ENCODE results near the gene NDUFAF8. TPM values are rescaled to one million over a fixed set of nuclear protein-coding genes. Genes with fewer than 3 reads are reported as not detected.

The NDUFAF8 gene
- total RNA-seq, 1 donor from 2014 or later, result 15.7 TPM

DNA sequence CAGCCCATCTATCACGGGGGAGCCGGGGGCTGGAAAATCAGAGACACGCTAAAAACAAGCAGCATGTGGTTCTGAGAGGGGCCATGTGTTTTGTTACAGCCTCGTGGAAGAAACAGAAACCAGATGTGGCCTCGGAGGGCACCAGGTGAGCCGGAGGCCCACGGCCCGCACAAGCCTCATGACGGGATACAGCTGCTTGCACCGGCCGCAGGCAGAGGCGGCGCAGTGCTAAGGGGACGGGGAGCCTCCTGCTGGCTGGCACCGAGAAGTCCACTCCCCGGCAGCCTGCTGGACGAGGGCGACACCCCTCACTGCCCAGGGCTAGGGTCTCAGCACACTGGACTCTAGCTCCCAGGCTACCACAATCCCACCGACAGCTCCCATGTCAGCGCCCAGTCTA lies 19.2 kb downstream of the NDUFAF8 start:
- Histone ChIP-seq H3K4me1 (ENCODE audit: control insufficient read depth in 3 of 3, insufficient read depth in 3 of 3, low read length in 3 of 3) (peaks cover 11 to 28% (median 15%) of the 10 kb centered on the region in 3 donors), H3K4me3 (ENCODE audit: low read length in 3 of 3) (no peak overlapping the region), H3K27ac (ENCODE audit: low read depth, low read length) (no peak overlapping the region), H3K27me3 (ENCODE audit: control insufficient read depth in 3 of 3, insufficient read depth in 3 of 3, low read length in 3 of 3) (no peaks in the 10 kb centered on the region), H3K36me3 (ENCODE audit: control insufficient read depth in 3 of 3, insufficient read depth in 3 of 3, low read length in 3 of 3) (peaks cover 28 to 35% (median 35%) of the 10 kb centered on the region in 3 donors), H3K9me3 (ENCODE audit: control insufficient read depth in 3 of 3, low read length in 3 of 3) (no peaks in the 10 kb centered on the region), H3K9ac (ENCODE audit: low read depth in 1 of 3, low read length in 3 of 3) (no peak overlapping the region)

- H3K27ac ChIP-seq (ENCODE audit: low read depth, low read length), result no peak overlapping the region
- H3K4me3 ChIP-seq (ENCODE audit: low read length in 3 of 3), result no peak overlapping the region
- no peaks in the 10 kb centered on the region for H3K9me3 ChIP-seq (ENCODE audit: control insufficient read depth in 3 of 3, low read length in 3 of 3)
- H3K9ac ChIP-seq (ENCODE audit: low read depth in 1 of 3, low read length in 3 of 3), result no peak overlapping the region
- H3K4me1 ChIP-seq (ENCODE audit: control insufficient read depth in 3 of 3, insufficient read depth in 3 of 3, low read length in 3 of 3), result peaks cover 11 to 23% (median 15%) of the 10 kb centered on the region in 3 donors
- no peaks in the 10 kb centered on the region for H3K27me3 ChIP-seq (ENCODE audit: control insufficient read depth in 3 of 3, insufficient read depth in 3 of 3, low read length in 3 of 3)
- H3K36me3 ChIP-seq (ENCODE audit: control insufficient read depth in 3 of 3, insufficient read depth in 3 of 3, low read length in 3 of 3), result peaks cover 34 to 41% (median 40%) of the 10 kb centered on the region in 3 donors
Observed at GRCh38 chr17:81259058-81259605, 20.0 kb downstream of the NDUFAF8 start.

DNA sequence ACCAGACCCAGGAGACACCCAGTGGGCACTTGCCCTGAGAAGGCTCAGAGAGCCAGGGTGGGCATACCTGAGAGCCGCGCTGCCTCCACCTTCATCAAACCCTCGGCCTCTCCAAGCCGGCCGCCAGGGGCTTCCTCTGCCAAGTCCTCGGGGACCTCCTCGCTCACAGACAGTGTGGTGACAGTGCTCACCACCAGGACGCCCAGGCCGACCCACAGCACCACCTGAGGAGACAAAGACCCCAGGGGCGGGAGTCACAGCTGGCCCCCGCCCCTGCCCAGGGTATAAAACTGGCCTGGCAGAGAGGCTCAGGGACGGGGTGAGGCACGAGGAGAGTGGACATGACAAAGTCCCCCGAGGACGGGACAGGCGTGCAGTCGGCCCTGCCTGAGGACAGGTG lies 21.1 kb downstream of the NDUFAF8 start:
- peaks cover 38 to 46% (median 46%) of the 10 kb centered on the region in 3 donors for H3K36me3 ChIP-seq (ENCODE audit: control insufficient read depth in 3 of 3, insufficient read depth in 3 of 3, low read length in 3 of 3)
- H3K9me3 ChIP-seq (ENCODE audit: control insufficient read depth in 3 of 3, low read length in 3 of 3), result no peaks in the 10 kb centered on the region
- peaks cover 5 to 13% (median 9%) of the 10 kb centered on the region in 3 donors for H3K4me1 ChIP-seq (ENCODE audit: control insufficient read depth in 3 of 3, insufficient read depth in 3 of 3, low read length in 3 of 3)
- H3K4me3 ChIP-seq (ENCODE audit: low read length in 3 of 3), result no peak overlapping the region
- no peak overlapping the region for H3K27ac ChIP-seq (ENCODE audit: low read depth, low read length)
- H3K9ac ChIP-seq (ENCODE audit: low read depth in 1 of 3, low read length in 3 of 3), result no peak overlapping the region
- no peaks in the 10 kb centered on the region for H3K27me3 ChIP-seq (ENCODE audit: control insufficient read depth in 3 of 3, insufficient read depth in 3 of 3, low read length in 3 of 3)

DNA sequence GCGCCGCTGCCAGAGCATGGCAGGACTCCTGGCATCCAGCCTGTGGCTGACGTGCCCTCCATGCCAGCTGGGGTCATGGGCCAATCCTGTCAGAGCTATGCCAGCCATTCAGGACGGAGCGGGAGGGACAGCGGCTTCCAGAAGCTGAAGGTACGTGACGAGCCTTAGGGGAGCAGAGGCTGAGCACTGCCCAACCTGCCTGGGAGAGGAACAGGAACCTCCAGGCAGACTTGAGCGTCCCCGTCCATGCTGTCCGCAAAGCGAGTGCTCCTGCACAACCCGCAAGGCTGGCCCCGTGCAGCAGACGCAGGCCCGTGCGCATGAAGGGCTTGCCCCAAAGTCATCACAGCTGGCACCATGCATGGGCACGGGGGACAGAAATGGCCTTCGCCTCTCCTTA lies 21.5 kb downstream of the NDUFAF8 start:
- no peak overlapping the region for H3K9ac ChIP-seq (ENCODE audit: low read depth in 1 of 3, low read length in 3 of 3)
- H3K9me3 ChIP-seq (ENCODE audit: control insufficient read depth in 3 of 3, low read length in 3 of 3), result no peaks in the 10 kb centered on the region
- no peak overlapping the region for H3K27ac ChIP-seq (ENCODE audit: low read depth, low read length)
- H3K27me3 ChIP-seq (ENCODE audit: control insufficient read depth in 3 of 3, insufficient read depth in 3 of 3, low read length in 3 of 3), result no peaks in the 10 kb centered on the region
- H3K36me3 ChIP-seq (ENCODE audit: control insufficient read depth in 3 of 3, insufficient read depth in 3 of 3, low read length in 3 of 3), result peaks cover 42 to 47% (median 46%) of the 10 kb centered on the region in 3 donors
- peaks cover under 1 to 8% (median 4%) of the 10 kb centered on the region in 3 donors for H3K4me1 ChIP-seq (ENCODE audit: control insufficient read depth in 3 of 3, insufficient read depth in 3 of 3, low read length in 3 of 3)
- H3K4me3 ChIP-seq (ENCODE audit: low read length in 3 of 3), result no peak overlapping the region

DNA sequence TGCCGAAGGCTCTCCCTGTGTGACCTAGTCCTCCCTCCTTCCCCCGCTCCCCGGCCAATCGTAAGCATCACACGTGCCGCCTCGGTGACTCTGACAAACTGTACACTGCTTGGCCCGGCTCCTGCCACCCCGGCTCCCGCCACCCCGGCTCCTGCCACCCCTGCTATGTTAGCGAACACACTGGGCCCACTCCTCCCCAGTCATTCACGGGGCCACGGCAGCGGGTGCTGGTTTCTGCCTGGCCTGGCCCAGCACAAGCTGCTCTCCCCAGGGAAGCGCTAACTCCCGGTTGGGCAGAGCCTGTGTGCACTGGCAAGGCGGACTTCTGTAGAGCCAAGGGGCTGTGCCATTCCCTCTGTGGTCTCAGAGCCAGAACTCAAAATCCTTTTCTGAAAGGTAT lies 22.0 kb downstream of the NDUFAF8 start:
- no peak overlapping the region for H3K4me3 ChIP-seq (ENCODE audit: low read length in 3 of 3)
- no peaks in the 10 kb centered on the region for H3K27me3 ChIP-seq (ENCODE audit: control insufficient read depth in 3 of 3, insufficient read depth in 3 of 3, low read length in 3 of 3)
- peaks cover 0 to 4% (median 0%) of the 10 kb centered on the region in 3 donors for H3K4me1 ChIP-seq (ENCODE audit: control insufficient read depth in 3 of 3, insufficient read depth in 3 of 3, low read length in 3 of 3)
- no peak overlapping the region for H3K9ac ChIP-seq (ENCODE audit: low read depth in 1 of 3, low read length in 3 of 3)
- H3K27ac ChIP-seq (ENCODE audit: low read depth, low read length), result no peak overlapping the region
- H3K9me3 ChIP-seq (ENCODE audit: control insufficient read depth in 3 of 3, low read length in 3 of 3), result no peaks in the 10 kb centered on the region
- H3K36me3 ChIP-seq (ENCODE audit: control insufficient read depth in 3 of 3, insufficient read depth in 3 of 3, low read length in 3 of 3), result peaks cover 45 to 50% (median 46%) of the 10 kb centered on the region in 3 donors

GRCh38 chr17:81261582-81262336 lies 22.6 kb downstream of the NDUFAF8 start:
- H3K27ac ChIP-seq (ENCODE audit: low read depth, low read length), result no peak overlapping the region
- no peaks in the 10 kb centered on the region for H3K27me3 ChIP-seq (ENCODE audit: control insufficient read depth in 3 of 3, insufficient read depth in 3 of 3, low read length in 3 of 3)
- H3K4me3 ChIP-seq (ENCODE audit: low read length in 3 of 3), result no peak overlapping the region
- H3K36me3 ChIP-seq (ENCODE audit: control insufficient read depth in 3 of 3, insufficient read depth in 3 of 3, low read length in 3 of 3), result peaks cover 45 to 49% (median 46%) of the 10 kb centered on the region in 3 donors
- peaks cover 0 to 2% (median 0%) of the 10 kb centered on the region in 3 donors for H3K4me1 ChIP-seq (ENCODE audit: control insufficient read depth in 3 of 3, insufficient read depth in 3 of 3, low read length in 3 of 3)
- H3K9me3 ChIP-seq (ENCODE audit: control insufficient read depth in 3 of 3, low read length in 3 of 3), result no peaks in the 10 kb centered on the region
- H3K9ac ChIP-seq (ENCODE audit: low read depth in 1 of 3, low read length in 3 of 3), result no peak overlapping the region

DNA sequence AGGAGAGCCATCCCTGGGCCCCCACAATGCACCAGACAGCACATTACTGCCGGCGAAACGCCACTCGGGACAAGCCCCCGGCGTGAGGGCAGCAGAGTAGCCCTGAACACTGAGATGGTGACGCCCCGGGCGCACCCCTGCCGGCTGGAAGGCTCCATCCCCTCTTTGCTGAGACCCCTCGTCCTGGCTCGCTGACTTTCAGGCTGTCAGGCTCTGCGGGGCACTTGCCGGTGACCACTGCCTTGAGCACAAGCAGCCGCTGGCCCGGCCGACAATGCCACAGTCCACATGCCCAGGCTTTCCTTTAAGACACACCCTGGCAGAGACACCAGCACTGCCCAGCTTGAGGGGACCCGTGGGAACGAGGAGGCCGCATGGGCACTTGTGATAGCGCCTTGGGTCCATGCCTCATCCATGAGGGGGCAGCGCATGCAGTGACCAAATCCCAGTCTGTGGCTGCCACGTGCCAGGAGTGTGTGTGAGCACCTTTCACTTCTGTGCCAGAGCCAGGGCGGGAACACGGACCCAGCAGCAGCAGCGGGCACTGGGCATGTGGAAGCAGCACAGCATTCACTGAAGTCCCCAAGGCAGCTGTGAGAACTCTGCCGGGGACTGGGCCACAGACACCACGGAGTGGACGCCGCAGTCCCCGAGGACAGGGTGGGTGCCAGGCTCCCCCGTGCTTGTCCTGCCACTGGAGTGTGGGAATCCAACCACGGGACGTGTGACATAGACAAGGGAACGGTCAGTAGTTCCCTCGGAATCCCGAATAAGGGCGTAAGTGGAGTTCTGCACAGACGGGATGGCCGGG lies 24.5 kb downstream of the NDUFAF8 start:
- Histone ChIP-seq H3K27me3 (ENCODE audit: control insufficient read depth in 3 of 3, insufficient read depth in 3 of 3, low read length in 3 of 3) (no peaks in the 10 kb centered on the region), H3K4me1 (ENCODE audit: control insufficient read depth in 3 of 3, insufficient read depth in 3 of 3, low read length in 3 of 3) (no peaks in the 10 kb centered on the region), H3K9me3 (ENCODE audit: control insufficient read depth in 3 of 3, low read length in 3 of 3) (no peaks in the 10 kb centered on the region), H3K36me3 (ENCODE audit: control insufficient read depth in 3 of 3, insufficient read depth in 3 of 3, low read length in 3 of 3) (peaks cover 47 to 51% (median 48%) of the 10 kb centered on the region in 3 donors), H3K4me3 (ENCODE audit: low read length in 3 of 3) (no peak overlapping the region), H3K27ac (ENCODE audit: low read depth, low read length) (no peak overlapping the region), H3K9ac (ENCODE audit: low read depth in 1 of 3, low read length in 3 of 3) (no peak overlapping the region)

- Histone ChIP-seq H3K27me3 (ENCODE audit: control insufficient read depth in 3 of 3, insufficient read depth in 3 of 3, low read length in 3 of 3) (no peaks in the 10 kb centered on the region), H3K27ac (ENCODE audit: low read depth, low read length) (no peak overlapping the region), H3K4me1 (ENCODE audit: control insufficient read depth in 3 of 3, insufficient read depth in 3 of 3, low read length in 3 of 3) (no peaks in the 10 kb centered on the region), H3K4me3 (ENCODE audit: low read length in 3 of 3) (no peak overlapping the region), H3K9ac (ENCODE audit: low read depth in 1 of 3, low read length in 3 of 3) (no peak overlapping the region), H3K9me3 (ENCODE audit: control insufficient read depth in 3 of 3, low read length in 3 of 3) (no peaks in the 10 kb centered on the region), H3K36me3 (ENCODE audit: control insufficient read depth in 3 of 3, insufficient read depth in 3 of 3, low read length in 3 of 3) (peaks cover 38 to 44% (median 41%) of the 10 kb centered on the region in 3 donors)
Observed at GRCh38 chr17:81264640-81265039, 25.5 kb downstream of the NDUFAF8 start.

GRCh38 chr17:81265576-81265975 lies 26.5 kb downstream of the NDUFAF8 start:
- no peak overlapping the region for H3K27ac ChIP-seq (ENCODE audit: low read depth, low read length)
- peaks cover 37 to 39% (median 38%) of the 10 kb centered on the region in 3 donors for H3K36me3 ChIP-seq (ENCODE audit: control insufficient read depth in 3 of 3, insufficient read depth in 3 of 3, low read length in 3 of 3)
- H3K4me3 ChIP-seq (ENCODE audit: low read length in 3 of 3), result no peak overlapping the region
- no peaks in the 10 kb centered on the region for H3K27me3 ChIP-seq (ENCODE audit: control insufficient read depth in 3 of 3, insufficient read depth in 3 of 3, low read length in 3 of 3)
- H3K9me3 ChIP-seq (ENCODE audit: control insufficient read depth in 3 of 3, low read length in 3 of 3), result no peaks in the 10 kb centered on the region
- no peaks in the 10 kb centered on the region for H3K4me1 ChIP-seq (ENCODE audit: control insufficient read depth in 3 of 3, insufficient read depth in 3 of 3, low read length in 3 of 3)
- no peak overlapping the region for H3K9ac ChIP-seq (ENCODE audit: low read depth in 1 of 3, low read length in 3 of 3)
